ENCODE results near the gene CXCL16. TPM values are rescaled to one million over a fixed set of nuclear protein-coding genes. Genes with fewer than 3 reads are reported as not detected.

Gene CXCL16
- total RNA-seq, 1 experiment from 2014 or later = 2.2 TPM

- Histone ChIP-seq H2AFZ (ENCODE audit: low read length) (no peak overlapping the region), H3K79me2 (ENCODE audit: low read length) (peaks cover 3% of the 10 kb centered on the region; the same call in 1 of the 2 replicates), H3K9me3 (ENCODE audit: low read length) (no peaks in the 10 kb centered on the region), H3K4me2 (ENCODE audit: low read depth, low read length, poor library complexity, severe bottlenecking) (no peak overlapping the region), H3K9ac (ENCODE audit: low read length) (no peak overlapping the region), H3K9me2 (replicated peaks; ENCODE audit: insufficient read depth, low read length) (no peaks in the 10 kb centered on the region), H3K36me3 (ENCODE audit: insufficient read depth, low read length) (peaks cover 2% of the 10 kb centered on the region; the same call in 1 of the 2 replicates), H3K4me1 (ENCODE audit: low read length) (peaks cover 32% of the 10 kb centered on the region), H3K4me3 (ENCODE audit: low read length) (no peak overlapping the region), H3K27ac (ENCODE audit: low read length) (no peak overlapping the region), H3K27me3 (ENCODE audit: low read length) (peaks cover 4% of the 10 kb centered on the region; the same call in 1 of the 2 replicates), H4K20me1 (ENCODE audit: insufficient read depth, low read depth, low read length) (no peaks in the 10 kb centered on the region)
- DNase-seq = no peak
Observed at GRCh38 chr17:4735876-4736651, 3.7 kb downstream of the CXCL16 start.

GRCh38 chr17:4734857-4735475, 4.8 kb downstream of the CXCL16 start:
- Histone ChIP-seq H2AFZ (ENCODE audit: low read length) (no peak overlapping the region), H3K9ac (ENCODE audit: low read length) (no peak overlapping the region), H3K36me3 (ENCODE audit: insufficient read depth, low read length) (peaks cover 2% of the 10 kb centered on the region; the same call in 1 of the 2 replicates), H3K4me2 (ENCODE audit: low read depth, low read length, poor library complexity, severe bottlenecking) (no peak overlapping the region), H3K4me3 (ENCODE audit: low read length) (no peak overlapping the region), H3K4me1 (ENCODE audit: low read length) (peaks cover 34% of the 10 kb centered on the region), H4K20me1 (ENCODE audit: insufficient read depth, low read depth, low read length) (no peaks in the 10 kb centered on the region), H3K9me3 (ENCODE audit: low read length) (no peaks in the 10 kb centered on the region), H3K27me3 (ENCODE audit: low read length) (peaks cover 4% of the 10 kb centered on the region; the same call in 1 of the 2 replicates), H3K27ac (ENCODE audit: low read length) (no peak overlapping the region), H3K9me2 (replicated peaks; ENCODE audit: insufficient read depth, low read length) (no peaks in the 10 kb centered on the region), H3K79me2 (ENCODE audit: low read length) (peaks cover 3% of the 10 kb centered on the region; the same call in 1 of the 2 replicates)
- no peak for DNase-seq

GRCh38 chr17:4733073-4733531, 6.6 kb downstream of the CXCL16 start:
- no peak overlapping the region for H3K27ac ChIP-seq (ENCODE audit: low read length)
- 0 out of 2 replicates have a peak overlapping the region, but pooled peaks have one; percentile 4 for H3K9ac ChIP-seq (ENCODE audit: low read length)
- peaks cover 2% of the 10 kb centered on the region; the same call in 1 of the 2 replicates for H3K36me3 ChIP-seq (ENCODE audit: insufficient read depth, low read length)
- no peak overlapping the region for H2AFZ ChIP-seq (ENCODE audit: low read length)
- H3K4me1 ChIP-seq (ENCODE audit: low read length) = peaks cover 23% of the 10 kb centered on the region
- H3K9me2 ChIP-seq (replicated peaks; ENCODE audit: insufficient read depth, low read length) = no peaks in the 10 kb centered on the region
- peak; percentile 72 for DNase-seq
- H3K79me2 ChIP-seq (ENCODE audit: low read length) = peaks cover 3% of the 10 kb centered on the region; the same call in 1 of the 2 replicates
- peak overlapping the region; percentile 96 for H3K4me2 ChIP-seq (ENCODE audit: low read depth, low read length, poor library complexity, severe bottlenecking)
- H3K27me3 ChIP-seq (ENCODE audit: low read length) = no peaks in the 10 kb centered on the region
- H3K4me3 ChIP-seq (ENCODE audit: low read length) = no peak overlapping the region
- no peaks in the 10 kb centered on the region for H4K20me1 ChIP-seq (ENCODE audit: insufficient read depth, low read depth, low read length)
- H3K9me3 ChIP-seq (ENCODE audit: low read length) = no peaks in the 10 kb centered on the region

GRCh38 chr17:4728124-4728523, 11.6 kb downstream of the CXCL16 start:
- H3K4me3 ChIP-seq (ENCODE audit: low read length) = no peak overlapping the region
- no peaks in the 10 kb centered on the region for H3K9me2 ChIP-seq (replicated peaks; ENCODE audit: insufficient read depth, low read length)
- no peaks in the 10 kb centered on the region for H4K20me1 ChIP-seq (ENCODE audit: insufficient read depth, low read depth, low read length)
- H3K79me2 ChIP-seq (ENCODE audit: low read length) = peaks cover 3% of the 10 kb centered on the region; the same call in 1 of the 2 replicates
- peaks cover 19% of the 10 kb centered on the region for H3K4me1 ChIP-seq (ENCODE audit: low read length)
- H3K27me3 ChIP-seq (ENCODE audit: low read length) = no peaks in the 10 kb centered on the region
- H3K36me3 ChIP-seq (ENCODE audit: insufficient read depth, low read length) = peaks cover 2% of the 10 kb centered on the region; the same call in 1 of the 2 replicates
- H2AFZ ChIP-seq (ENCODE audit: low read length) = no peak overlapping the region
- DNase-seq = no peak
- H3K9ac ChIP-seq (ENCODE audit: low read length) = no peak overlapping the region
- no peak overlapping the region for H3K27ac ChIP-seq (ENCODE audit: low read length)
- H3K9me3 ChIP-seq (ENCODE audit: low read length) = no peaks in the 10 kb centered on the region
- no peak overlapping the region for H3K4me2 ChIP-seq (ENCODE audit: low read depth, low read length, poor library complexity, severe bottlenecking)

GRCh38 chr17:4725646-4726310, 13.9 kb downstream of the CXCL16 start:
- Histone ChIP-seq H3K4me3 (ENCODE audit: low read length) (no peak overlapping the region), H3K9me3 (ENCODE audit: low read length) (no peaks in the 10 kb centered on the region), H3K4me2 (ENCODE audit: low read depth, low read length, poor library complexity, severe bottlenecking) (no peak overlapping the region), H3K27ac (ENCODE audit: low read length) (no peak overlapping the region), H2AFZ (ENCODE audit: low read length) (no peak overlapping the region), H3K79me2 (ENCODE audit: low read length) (no peaks in the 10 kb centered on the region), H4K20me1 (ENCODE audit: insufficient read depth, low read depth, low read length) (no peaks in the 10 kb centered on the region), H3K27me3 (ENCODE audit: low read length) (no peaks in the 10 kb centered on the region), H3K36me3 (ENCODE audit: insufficient read depth, low read length) (no peaks in the 10 kb centered on the region), H3K9ac (ENCODE audit: low read length) (no peak overlapping the region), H3K4me1 (ENCODE audit: low read length) (peaks cover 3% of the 10 kb centered on the region), H3K9me2 (replicated peaks; ENCODE audit: insufficient read depth, low read length) (no peaks in the 10 kb centered on the region)
- DNase-seq = no peak

- no peaks in the 10 kb centered on the region for H3K27me3 ChIP-seq (ENCODE audit: low read length)
- H3K79me2 ChIP-seq (ENCODE audit: low read length) = no peaks in the 10 kb centered on the region
- H3K9me3 ChIP-seq (ENCODE audit: low read length) = no peaks in the 10 kb centered on the region
- DNase-seq = no peak
- H4K20me1 ChIP-seq (ENCODE audit: insufficient read depth, low read depth, low read length) = no peaks in the 10 kb centered on the region
- no peaks in the 10 kb centered on the region for H3K36me3 ChIP-seq (ENCODE audit: insufficient read depth, low read length)
- no peak overlapping the region for H3K9ac ChIP-seq (ENCODE audit: low read length)
- H3K4me2 ChIP-seq (ENCODE audit: low read depth, low read length, poor library complexity, severe bottlenecking) = no peak overlapping the region
- no peaks in the 10 kb centered on the region for H3K4me1 ChIP-seq (ENCODE audit: low read length)
- H3K4me3 ChIP-seq (ENCODE audit: low read length) = no peak overlapping the region
- H3K9me2 ChIP-seq (replicated peaks; ENCODE audit: insufficient read depth, low read length) = no peaks in the 10 kb centered on the region
- H3K27ac ChIP-seq (ENCODE audit: low read length) = no peak overlapping the region
- H2AFZ ChIP-seq (ENCODE audit: low read length) = no peak overlapping the region
Observed at GRCh38 chr17:4724650-4725049, 15.1 kb downstream of the CXCL16 start.

- Histone ChIP-seq H2AFZ (ENCODE audit: low read length) (no peak overlapping the region), H3K4me2 (ENCODE audit: low read depth, low read length, poor library complexity, severe bottlenecking) (no peak overlapping the region), H3K9ac (ENCODE audit: low read length) (no peak overlapping the region), H3K36me3 (ENCODE audit: insufficient read depth, low read length) (no peaks in the 10 kb centered on the region), H4K20me1 (ENCODE audit: insufficient read depth, low read depth, low read length) (no peaks in the 10 kb centered on the region), H3K9me3 (ENCODE audit: low read length) (no peaks in the 10 kb centered on the region), H3K4me3 (ENCODE audit: low read length) (no peak overlapping the region), H3K9me2 (replicated peaks; ENCODE audit: insufficient read depth, low read length) (no peaks in the 10 kb centered on the region), H3K27me3 (ENCODE audit: low read length) (no peaks in the 10 kb centered on the region), H3K27ac (ENCODE audit: low read length) (no peak overlapping the region), H3K4me1 (ENCODE audit: low read length) (no peaks in the 10 kb centered on the region), H3K79me2 (ENCODE audit: low read length) (no peaks in the 10 kb centered on the region)
- DNase-seq = no peak
Observed at GRCh38 chr17:4722678-4723240, 17.0 kb downstream of the CXCL16 start.

All from Karpas-422 (cell line).